SK-N-SH (cell line): ENCODE results near the gene ASAP2. TPM values are rescaled to one million over a fixed set of nuclear protein-coding genes. Genes with fewer than 3 reads are reported as not detected.

Experiments used
- CTCF ChIA-PET: fragments of 300-600, 350-600 bp; formaldehyde crosslinking; extraction: SDS; loops from one replicate; lab custom pipeline; 2021; lab: Yijun Ruan, JAX
- POLR2A ChIA-PET: fragments of 350-600 bp; sonication (Branson Sonifier 250); formaldehyde crosslinking; extraction: SDS; loops from one replicate; lab custom pipeline; 2020; ENCODE audit warnings: antibody characterized with exemption, inconsistent platforms; lab: Yijun Ruan, JAX
- DNase-seq: peaks from one replicate; pipeline ENCODE4 v3.0.0; 2012
- H2AFZ ChIP-seq: fragments of 200-600 bp; sonication (generic); 2 replicates; pipeline ENCODE4 v1.8.1; 2016; ENCODE audit warnings: antibody characterized with exemption, mild to moderate bottlenecking, low read depth
- H3F3A ChIP-seq: fragments of 200-600 bp; sonication (generic); replicated peaks from 2 replicates; pipeline ENCODE3; 2016; ENCODE audit warnings: antibody characterized with exemption, mild to moderate bottlenecking; ENCODE audit not compliant: insufficient read depth
- H3K27ac ChIP-seq, 2 experiments: fragments of 200-500 bp in 1 of 2; fragments of 200-600 bp in 1 of 2; sonication (Bioruptor generic) in 1 of 2; sonication (generic), shearing (Covaris generic) in 1 of 2; 2 replicates each; pipeline versions ENCODE4 v1.5.1 to v1.6.1; 2014 to 2016; ENCODE audit warnings: low read depth in 2 of 2, inconsistent platforms in 1 of 2, low read length in 1 of 2, mild to moderate bottlenecking in 1 of 2, mixed read lengths in 1 of 2
- H3K27me3 ChIP-seq: fragments of 200-600 bp; sonication (generic), shearing (Covaris generic); 2 replicates; pipeline ENCODE4 v1.6.1; 2016; ENCODE audit warnings: mixed run types; ENCODE audit not compliant: insufficient read depth
- H3K36me3 ChIP-seq, 2 experiments: fragments of 200-500 bp in 1 of 2; fragments of 200-600 bp in 1 of 2; sonication (Bioruptor generic) in 1 of 2; sonication (generic) in 1 of 2; replicated peaks in 1 of 2; 2 replicates each; pipeline versions ENCODE3 to v1.5.1; 2014 to 2016; ENCODE audit warnings: low read length in 1 of 2, mild to moderate bottlenecking in 1 of 2; ENCODE audit not compliant: insufficient read depth in 2 of 2, control insufficient read depth in 1 of 2
- H3K4me1 ChIP-seq, 2 experiments: fragments of 200-500 bp in 1 of 2; fragments of 200-600 bp in 1 of 2; sonication (Bioruptor generic) in 1 of 2; sonication (generic), shearing (Covaris generic) in 1 of 2; 2 replicates each; pipeline versions ENCODE4 v1.5.1 to v1.6.1; 2014 to 2016; ENCODE audit warnings: low read depth in 1 of 2, low read length in 1 of 2, mixed run types in 1 of 2; ENCODE audit not compliant: insufficient read depth in 2 of 2, control insufficient read depth in 1 of 2
- H3K4me2 ChIP-seq: fragments of 200-600 bp; sonication (generic), shearing (Covaris generic); 2 replicates; pipeline ENCODE4 v1.6.1; 2017; ENCODE audit warnings: mixed run types
- H3K4me3 ChIP-seq, 2 experiments: fragments of 200-500 bp in 1 of 2; fragments of 200-600 bp in 1 of 2; sonication (Bioruptor generic) in 1 of 2; sonication (generic), shearing (Covaris generic) in 1 of 2; 2 replicates each; pipeline versions ENCODE4 v1.5.1 to v1.8.1; 2014 to 2016; ENCODE audit warnings: low read depth in 2 of 2, inconsistent platforms in 1 of 2, low read length in 1 of 2, mild to moderate bottlenecking in 1 of 2, mixed read lengths in 1 of 2, moderate library complexity in 1 of 2
- H3K79me2 ChIP-seq: fragments of 200-600 bp; sonication (generic); 2 replicates; pipeline ENCODE4 v1.8.1; 2017; ENCODE audit warnings: mild to moderate bottlenecking; ENCODE audit not compliant: insufficient read depth
- H3K9ac ChIP-seq: fragments of 200-600 bp; sonication (generic); 2 replicates; pipeline ENCODE4 v1.6.1; 2017; ENCODE audit warnings: mixed run types
- H3K9me2 ChIP-seq: fragments of 200-600 bp; sonication (generic); 2 replicates; pipeline ENCODE4 v1.6.1; 2017; ENCODE audit warnings: mixed run types
- H3K9me3 ChIP-seq: fragments of 200-600 bp; sonication (generic); 2 replicates; pipeline ENCODE4 v1.6.1; 2017; ENCODE audit warnings: mixed run types, mild to moderate bottlenecking, moderate library complexity
- H4K20me1 ChIP-seq: fragments of 200-600 bp; sonication (generic); 2 replicates; pipeline ENCODE4 v1.6.1; 2017; ENCODE audit warnings: mild to moderate bottlenecking, mixed run types; ENCODE audit not compliant: insufficient read depth
- CHD2 ChIP-seq: fragments of 150-350 bp; IDR thresholded peaks from 2 replicates; pipeline ENCODE4 v1.6.1; 2018; ENCODE audit warnings: low read length; ENCODE audit not compliant: partially characterized antibody
- ELF1 ChIP-seq: IDR thresholded peaks from 2 replicates; pipeline ENCODE4 v1.4.0; 2012
- FOSL2 ChIP-seq: IDR thresholded peaks from 2 replicates; pipeline ENCODE4 v1.4.0; 2012; ENCODE audit warnings: low read depth, mild to moderate bottlenecking, moderate library complexity, borderline replicate concordance
- FOXJ3 ChIP-seq: sonication (generic); formaldehyde crosslinking; IDR thresholded peaks from 2 replicates; pipeline ENCODE4 v1.5.1; 2020; ENCODE audit warnings: mild to moderate bottlenecking, missing genetic modification reagents
- FOXM1 ChIP-seq: IDR thresholded peaks from 2 replicates; pipeline ENCODE4 v1.4.0; 2012; ENCODE audit warnings: low read depth, mild to moderate bottlenecking
- GABPA ChIP-seq: IDR thresholded peaks from 2 replicates; pipeline ENCODE4 v1.4.0; 2012; ENCODE audit warnings: low read depth, mild to moderate bottlenecking
- GATA2 ChIP-seq: sonication (generic); formaldehyde crosslinking; IDR thresholded peaks from 2 replicates; pipeline ENCODE4 v1.5.0; 2020; ENCODE audit warnings: mild to moderate bottlenecking, missing genetic modification reagents
- JUND ChIP-seq: IDR thresholded peaks from 2 replicates; pipeline ENCODE4 v1.4.0; 2012
- NFIC ChIP-seq: IDR thresholded peaks from 2 replicates; pipeline ENCODE4 v1.4.0; 2012; ENCODE audit warnings: borderline replicate concordance
- NRF1 ChIP-seq: IDR thresholded peaks from 2 replicates; pipeline ENCODE4 v1.6.1; 2012; ENCODE audit warnings: low read depth, mild to moderate bottlenecking, low read length
- RAD21 ChIP-seq: IDR thresholded peaks from 2 replicates; pipeline ENCODE4 v1.6.1; 2012; ENCODE audit warnings: mild to moderate bottlenecking, low read length
- RCOR1 ChIP-seq: fragments of 150-350 bp; IDR thresholded peaks from 2 replicates; pipeline ENCODE4 v1.6.1; 2017; ENCODE audit warnings: antibody characterized with exemption, low read length
- REST ChIP-seq: IDR thresholded peaks from 2 replicates; pipeline ENCODE4 v1.6.1; 2012; ENCODE audit warnings: mild to moderate bottlenecking, low read depth, low read length, moderate library complexity
- RFX5 ChIP-seq: IDR thresholded peaks from 2 replicates; pipeline ENCODE4 v1.6.1; 2012; ENCODE audit warnings: mild to moderate bottlenecking, improper control_type of control experiment, low read length
- RXRA ChIP-seq: IDR thresholded peaks from 2 replicates; pipeline ENCODE4 v1.4.0; 2012; ENCODE audit warnings: low read depth, mild to moderate bottlenecking, borderline replicate concordance
- SIN3A ChIP-seq: IDR thresholded peaks from 2 replicates; pipeline ENCODE4 v1.6.1; 2012; ENCODE audit warnings: low read depth, mild to moderate bottlenecking, low read length, moderate library complexity, borderline replicate concordance
- SMC3 ChIP-seq: IDR thresholded peaks from 2 replicates; pipeline ENCODE4 v1.6.1; 2012; ENCODE audit warnings: low read depth, low read length, improper control_type of control experiment
- TAF1 ChIP-seq: IDR thresholded peaks from 2 replicates; pipeline ENCODE4 v1.6.1; 2012; ENCODE audit warnings: low read depth, mild to moderate bottlenecking, low read length, moderate library complexity, borderline replicate concordance
- TCF12 ChIP-seq: IDR thresholded peaks from 2 replicates; pipeline ENCODE4 v1.4.0; 2012
- YY1 ChIP-seq: IDR thresholded peaks from 2 replicates; pipeline ENCODE4 v1.4.0; 2012; ENCODE audit warnings: low read depth, mild to moderate bottlenecking
- ZBTB33 ChIP-seq: IDR thresholded peaks from 2 replicates; pipeline ENCODE4 v1.4.0; 2012; ENCODE audit warnings: low read depth, borderline replicate concordance
- WGBS: methylation state at CpG from one replicate; pipeline ENCODE4 v1.1.6; 2017; ENCODE audit warnings: low lambda C conversion rate; 5-methylcytosine and 5-hydroxymethylcytosine counted together
- polyA plus RNA-seq, 3 experiments: library from polyadenylated mRNA; depleted of rRNA; stranded (reverse); fragments of >200 nt; gene quantifications; 2 replicates each; pipeline ENCODE4 v1.2.3, GENCODE V29; 2012

Gene ASAP2
- polyA plus RNA-seq, 1 of the 3 experiments (the other 2 are of a cell fraction) = 37.9 TPM

GRCh38 chr2:9298583-9298982 lies 92.0 kb downstream of the ASAP2 start (continued):
- TF ChIP-seq RAD21 (no peak), SMC3 (no peak), CHD2 (no peak)
- TF ChIP-seq, all 33 proteins: peak for 0

- POLR2A ChIA-PET = interaction anchor here (1.6 kb wide), 1 partner anchor 11 kb away, joined by 4 read pairs; no protein-coding TSS in a partner anchor
- TF ChIP-seq NRF1 (no peak), GATA2 (CRISPR knock-in tag) (no peak), TCF12 (no peak), GABPA (no peak), RFX5 (no peak), RCOR1 (no peak), ELF1 (no peak), RXRA (no peak), NFIC (no peak), REST (no peak), FOXM1 (no peak), CHD2 (no peak), ZBTB33 (no peak), SIN3A (no peak), FOSL2 (no peak), TAF1 (no peak), YY1 (no peak), JUND (no peak), FOXJ3 (no peak)
- peaks cover 6% of the 10 kb centered on the region for H3F3A ChIP-seq
- peaks cover 30 to 34% of the 10 kb centered on the region in 2 experiments for H3K36me3 ChIP-seq
- WGBS = 87% methylated on average over 17 of the region's 17 CpGs
- peaks cover 10 to 29% of the 10 kb centered on the region in 2 experiments; a peak in 3 of 4 replicates for H3K4me1 ChIP-seq
- H4K20me1 ChIP-seq = peaks cover 43% of the 10 kb centered on the region
- H3K9me3 ChIP-seq = no peaks in the 10 kb centered on the region
- CTCF ChIA-PET = interaction anchor here (1.3 to 3.3 kb wide), 6 partner anchors 11 to 93 kb away, joined by 3 to 12 read pairs (median 5); partner anchors contain the start of gene ASAP2
- H3K4me2 ChIP-seq = no peak overlapping the region
- H3K79me2 ChIP-seq = peaks cover 96% of the 10 kb centered on the region
- H3K27me3 ChIP-seq = no peaks in the 10 kb centered on the region
- no peak overlapping the region for H2AFZ ChIP-seq
- H3K4me3 ChIP-seq = no peak overlapping the region
- H3K9ac ChIP-seq = no peak overlapping the region
- DNase-seq = no peak
- H3K27ac ChIP-seq = peak overlapping the region in 1 of 2 experiments; percentile 29; a peak in 2 of 4 replicates
- H3K9me2 ChIP-seq = no peaks in the 10 kb centered on the region
Measured at GRCh38 chr2:9299161-9300100, 92.8 kb downstream of the ASAP2 start.
